Measurements from ENCODE around the gene F7.
"Not testable (repeated sequence)": the region's sequence is repeated elsewhere in the genome, so short reads cannot be mapped to it uniquely, and the experiment has no call there.

The F7 gene

GRCh38 chr13:113105921-113106452 lies 396 bp downstream of the F7 start:
- DNase-seq = no peak

GRCh38 chr13:113106711-113107351 lies 1.2 kb downstream of the F7 start:
- DNase-seq = no peak

- DNase-seq = not testable (repeated sequence)
Measured at GRCh38 chr13:113108521-113108920, 2.9 kb downstream of the F7 start.

GRCh38 chr13:113109151-113110047 lies 3.8 kb downstream of the F7 start:
- DNase-seq = no peak

- peak; percentile 24 for DNase-seq
Measured at GRCh38 chr13:113110048-113110851, 4.7 kb downstream of the F7 start.

- DNase-seq = no peak
Measured at GRCh38 chr13:113110852-113111315, 5.3 kb downstream of the F7 start.

GRCh38 chr13:113111821-113112220 lies 6.2 kb downstream of the F7 start:
- not testable (repeated sequence) for DNase-seq

GRCh38 chr13:113112475-113112874 lies 6.9 kb downstream of the F7 start:
- DNase-seq = not testable (repeated sequence)

GRCh38 chr13:113112893-113113845 lies 7.6 kb downstream of the F7 start:
- DNase-seq = no peak

GRCh38 chr13:113113846-113114271 lies 8.3 kb downstream of the F7 start:
- no peak for DNase-seq

- no peak for DNase-seq
Measured at GRCh38 chr13:113114511-113115362, 9.1 kb downstream of the F7 start.

- no peak for DNase-seq
Measured at GRCh38 chr13:113115363-113116205, 10.0 kb downstream of the F7 start.

- no peak for DNase-seq
Measured at GRCh38 chr13:113116206-113116800, 10.7 kb downstream of the F7 start.

GRCh38 chr13:113116871-113117271 lies 11.3 kb downstream of the F7 start:
- no peak for DNase-seq

GRCh38 chr13:113117335-113117872 lies 11.8 kb downstream of the F7 start:
- no peak for DNase-seq

- DNase-seq = no peak
Measured at GRCh38 chr13:113117911-113118260, 12.3 kb downstream of the F7 start.

- DNase-seq = no peak
Measured at GRCh38 chr13:113118261-113119021, 12.8 kb downstream of the F7 start.

- no peak for DNase-seq
Measured at GRCh38 chr13:113119166-113119821, 13.7 kb downstream of the F7 start.
